Measurements from ENCODE around the gene KRT17. TPM values are rescaled to one million over a fixed set of nuclear protein-coding genes. Genes with fewer than 3 reads are reported as not detected.

Gene KRT17
- total and polyA plus RNA-seq, 10 of the 15 experiments (the other 5 are each of a cell fraction or from before 2014, with no cell fraction given): 0.47 to 30.0 (median 2.5) TPM

- TF ChIP-seq, protein P1, sequence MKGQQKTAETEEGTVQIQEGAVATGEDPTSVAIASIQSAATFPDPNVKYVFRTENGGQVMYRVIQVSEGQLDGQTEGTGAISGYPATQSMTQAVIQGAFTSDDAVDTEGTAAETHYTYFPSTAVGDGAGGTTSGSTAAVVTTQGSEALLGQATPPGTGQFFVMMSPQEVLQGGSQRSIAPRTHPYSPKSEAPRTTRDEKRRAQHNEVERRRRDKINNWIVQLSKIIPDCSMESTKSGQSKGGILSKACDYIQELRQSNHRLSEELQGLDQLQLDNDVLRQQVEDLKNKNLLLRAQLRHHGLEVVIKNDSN (IDR thresholded peaks at IDR 0.05; ENCODE audit: borderline replicate concordance, extremely low read length, insufficient read depth, low read depth, low read length): no peak
- TF ChIP-seq REST (IDR thresholded peaks at IDR 0.05; ENCODE audit: low read depth, low read length) (no peak), SMARCA5 (IDR thresholded peaks at IDR 0.05) (peak; percentile 43; the same call in 1 of the 2 replicates), CHD2 (IDR thresholded peaks at IDR 0.05; ENCODE audit: borderline replicate concordance, low read depth, low read length) (no peak), HDAC2 (IDR thresholded peaks at IDR 0.05) (no peak), WRNIP1 (IDR thresholded peaks at IDR 0.05; ENCODE audit: borderline replicate concordance, low read depth, low read length) (no peak), FOXM1 (IDR thresholded peaks at IDR 0.05; ENCODE audit: low read depth, low read length) (no peak), CEBPB (IDR thresholded peaks at IDR 0.05; ENCODE audit: borderline replicate concordance in 1 of 2, low read depth in 2 of 2, low read length in 2 of 2) (no peak), POLR2AphosphoS5 (IDR thresholded peaks at IDR 0.05; ENCODE audit: low read length) (no peak), ETV6 (conservative IDR thresholded peaks at IDR 0.05 in 1 of 2, IDR thresholded peaks at IDR 0.05 in 1 of 2; ENCODE audit: borderline replicate concordance in 1 of 2, low read depth in 1 of 2) (no peak), ZNF592 (IDR thresholded peaks at IDR 0.05) (0 out of 2 replicates have a peak, but pooled peaks have one; percentile 49), JUNB (IDR thresholded peaks at IDR 0.05) (no peak), RBBP5 (conservative IDR thresholded peaks at IDR 0.05) (no peak)
- TF ChIP-seq, protein P2, sequence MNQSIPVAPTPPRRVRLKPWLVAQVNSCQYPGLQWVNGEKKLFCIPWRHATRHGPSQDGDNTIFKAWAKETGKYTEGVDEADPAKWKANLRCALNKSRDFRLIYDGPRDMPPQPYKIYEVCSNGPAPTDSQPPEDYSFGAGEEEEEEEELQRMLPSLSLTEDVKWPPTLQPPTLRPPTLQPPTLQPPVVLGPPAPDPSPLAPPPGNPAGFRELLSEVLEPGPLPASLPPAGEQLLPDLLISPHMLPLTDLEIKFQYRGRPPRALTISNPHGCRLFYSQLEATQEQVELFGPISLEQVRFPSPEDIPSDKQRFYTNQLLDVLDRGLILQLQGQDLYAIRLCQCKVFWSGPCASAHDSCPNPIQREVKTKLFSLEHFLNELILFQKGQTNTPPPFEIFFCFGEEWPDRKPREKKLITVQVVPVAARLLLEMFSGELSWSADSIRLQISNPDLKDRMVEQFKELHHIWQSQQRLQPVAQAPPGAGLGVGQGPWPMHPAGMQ (IDR thresholded peaks at IDR 0.05; ENCODE audit: borderline replicate concordance): no peak
- TF ChIP-seq, protein P3, sequence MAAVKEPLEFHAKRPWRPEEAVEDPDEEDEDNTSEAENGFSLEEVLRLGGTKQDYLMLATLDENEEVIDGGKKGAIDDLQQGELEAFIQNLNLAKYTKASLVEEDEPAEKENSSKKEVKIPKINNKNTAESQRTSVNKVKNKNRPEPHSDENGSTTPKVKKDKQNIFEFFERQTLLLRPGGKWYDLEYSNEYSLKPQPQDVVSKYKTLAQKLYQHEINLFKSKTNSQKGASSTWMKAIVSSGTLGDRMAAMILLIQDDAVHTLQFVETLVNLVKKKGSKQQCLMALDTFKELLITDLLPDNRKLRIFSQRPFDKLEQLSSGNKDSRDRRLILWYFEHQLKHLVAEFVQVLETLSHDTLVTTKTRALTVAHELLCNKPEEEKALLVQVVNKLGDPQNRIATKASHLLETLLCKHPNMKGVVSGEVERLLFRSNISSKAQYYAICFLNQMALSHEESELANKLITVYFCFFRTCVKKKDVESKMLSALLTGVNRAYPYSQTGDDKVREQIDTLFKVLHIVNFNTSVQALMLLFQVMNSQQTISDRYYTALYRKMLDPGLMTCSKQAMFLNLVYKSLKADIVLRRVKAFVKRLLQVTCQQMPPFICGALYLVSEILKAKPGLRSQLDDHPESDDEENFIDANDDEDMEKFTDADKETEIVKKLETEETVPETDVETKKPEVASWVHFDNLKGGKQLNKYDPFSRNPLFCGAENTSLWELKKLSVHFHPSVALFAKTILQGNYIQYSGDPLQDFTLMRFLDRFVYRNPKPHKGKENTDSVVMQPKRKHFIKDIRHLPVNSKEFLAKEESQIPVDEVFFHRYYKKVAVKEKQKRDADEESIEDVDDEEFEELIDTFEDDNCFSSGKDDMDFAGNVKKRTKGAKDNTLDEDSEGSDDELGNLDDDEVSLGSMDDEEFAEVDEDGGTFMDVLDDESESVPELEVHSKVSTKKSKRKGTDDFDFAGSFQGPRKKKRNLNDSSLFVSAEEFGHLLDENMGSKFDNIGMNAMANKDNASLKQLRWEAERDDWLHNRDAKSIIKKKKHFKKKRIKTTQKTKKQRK (IDR thresholded peaks at IDR 0.05; ENCODE audit: low read depth, low read length): no peak
Measured at GRCh38 chr17:41648411-41649195, 24.2 kb upstream of the KRT17 start (continued).
